Ascending aorta (tissue), 2 donors: Measurements from ENCODE around the gene MPO. TPM values are rescaled to one million over a fixed set of nuclear protein-coding genes. Genes with fewer than 3 reads are reported as not detected.
A peak's percentile ranks its signal among the peaks of the same experiment; 100 is the strongest.

ENCODE experiments used
- DNase-seq, 2 donors: peaks; one replicate each; pipeline ENCODE4 v3.0.0-alpha.2; 2019; ENCODE audit warnings: low spot score in 2 of 2
- H3K27ac ChIP-seq, 2 donors: fragments of 200-600 bp; sonication (generic); one replicate each; pipeline ENCODE4 v1.5.1; 2016 to 2017; ENCODE audit warnings: mild to moderate bottlenecking in 1 of 2
- H3K27me3 ChIP-seq: fragments of 200-600 bp; sonication (generic); one replicate; pipeline ENCODE4 v1.5.1; 2017
- H3K36me3 ChIP-seq, 2 donors: fragments of 200-600 bp; sonication (generic); one replicate each; pipeline ENCODE4 v1.5.1; 2016
- H3K4me1 ChIP-seq, 2 donors: fragments of 200-600 bp; sonication (generic); one replicate each; pipeline ENCODE4 v1.5.1; 2016 to 2017; ENCODE audit warnings: mild to moderate bottlenecking in 1 of 2
- H3K4me3 ChIP-seq, 2 donors: fragments of 200-600 bp; sonication (generic); one replicate each; pipeline ENCODE4 v1.5.1; 2016 to 2017; ENCODE audit warnings: mild to moderate bottlenecking in 1 of 2
- H3K9me3 ChIP-seq, 2 donors: fragments of 200-600 bp; sonication (generic); one replicate each; pipeline ENCODE4 v1.5.1; 2016
- CTCF ChIP-seq, 3 experiments: fragments of 200-600 bp in 2 of 3; fragments of 450-650 bp in 1 of 3; sonication (generic) in 2 of 3; IDR thresholded peaks; one replicate each; pipeline ENCODE4 v1.5.1; 2016 to 2019; ENCODE audit warnings: antibody characterized with exemption in 3 of 3, mild to moderate bottlenecking in 1 of 3, moderate library complexity in 1 of 3
- intact Hi-C: fragments of 100-400 bp; cut with DNase I; formaldehyde crosslinking; loops from one replicate; pipeline ENCODE4 v1.15.1; 2023
- total RNA-seq: library from RNA; depleted of rRNA; stranded (reverse); fragments of >200 nt; gene quantifications from one replicate; pipeline ENCODE4 v1.1.0, GENCODE V29; 2016

MPO gene
- total RNA-seq, 1 donor from 2014 or later: 1.8 TPM

DNA sequence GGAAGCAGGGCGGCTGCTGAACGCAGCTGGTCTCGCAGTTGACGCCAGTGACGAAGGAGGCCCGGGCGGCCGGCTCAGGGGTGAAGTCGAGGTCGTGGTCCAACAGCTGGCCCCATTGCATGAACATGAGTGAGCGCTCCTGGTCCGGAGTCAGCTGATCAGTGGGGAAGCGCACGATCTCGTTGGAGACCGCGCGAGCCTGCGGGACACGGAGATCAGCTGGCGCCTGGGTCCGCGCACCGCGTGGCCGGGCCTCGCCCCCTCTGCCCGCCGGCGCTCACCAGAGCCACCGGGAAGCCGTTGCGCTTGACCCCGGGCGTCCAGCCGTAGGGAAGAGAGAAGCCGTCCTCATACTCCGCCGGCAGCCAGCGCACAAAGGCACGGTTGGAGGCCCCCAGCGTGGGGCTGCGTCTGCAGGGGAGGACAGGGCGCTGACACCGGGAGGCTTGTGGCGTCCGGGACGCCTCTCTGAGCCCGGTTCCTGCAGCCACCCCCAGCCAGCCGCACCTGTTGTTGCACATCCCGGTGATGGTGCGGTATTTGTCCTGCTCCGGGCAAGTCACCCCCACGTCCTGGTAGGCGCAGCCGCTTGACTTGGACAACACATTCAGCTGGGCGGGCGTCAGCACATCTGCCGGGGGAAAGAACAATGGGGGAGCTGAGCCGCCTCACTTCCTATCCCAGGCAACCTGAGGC lies 1.6 kb downstream of the MPO start:
- no peaks in the 10 kb centered on the region for H3K36me3 ChIP-seq
- no peak for DNase-seq
- H3K27ac ChIP-seq: no peak overlapping the region
- H3K9me3 ChIP-seq: no peaks in the 10 kb centered on the region
- no peaks in the 10 kb centered on the region for H3K4me1 ChIP-seq
- intact Hi-C loops: no loop called here
- no peaks in the 10 kb centered on the region for H3K27me3 ChIP-seq
- H3K4me3 ChIP-seq: peak overlapping the region; percentile 47 to 54
- TF ChIP-seq CTCF (IDR thresholded peaks at IDR 0.05): no peak

GRCh38 chr17:58278661-58279015 lies 2.1 kb downstream of the MPO start:
- Histone ChIP-seq H3K4me1 (no peaks in the 10 kb centered on the region), H3K4me3 (peak overlapping the region in 1 of 2 donors; percentile 54), H3K36me3 (no peaks in the 10 kb centered on the region), H3K27me3 (no peaks in the 10 kb centered on the region), H3K27ac (no peak overlapping the region), H3K9me3 (no peaks in the 10 kb centered on the region)
- DNase-seq: no peak
- intact Hi-C loops: no loop called here
- no peak for TF ChIP-seq CTCF (IDR thresholded peaks at IDR 0.05)

GRCh38 chr17:58277802-58278595 lies 2.7 kb downstream of the MPO start:
- intact Hi-C loops: no loop called here
- no peak overlapping the region for H3K27ac ChIP-seq
- H3K27me3 ChIP-seq: no peaks in the 10 kb centered on the region
- H3K4me1 ChIP-seq: no peaks in the 10 kb centered on the region
- H3K4me3 ChIP-seq: no peak overlapping the region
- H3K9me3 ChIP-seq: no peaks in the 10 kb centered on the region
- no peak for TF ChIP-seq CTCF (IDR thresholded peaks at IDR 0.05)
- no peaks in the 10 kb centered on the region for H3K36me3 ChIP-seq
- DNase-seq: no peak

- Histone ChIP-seq H3K9me3 (no peaks in the 10 kb centered on the region), H3K27me3 (no peaks in the 10 kb centered on the region), H3K4me3 (no peak overlapping the region), H3K4me1 (no peaks in the 10 kb centered on the region), H3K27ac (no peak overlapping the region), H3K36me3 (no peaks in the 10 kb centered on the region)
- peak in 1 of 3 experiments; percentile 25 for TF ChIP-seq CTCF (IDR thresholded peaks at IDR 0.05)
- intact Hi-C loops: no loop called here
- DNase-seq: no peak
Observed at GRCh38 chr17:58277107-58277801, 3.5 kb downstream of the MPO start.

- no peak for DNase-seq
- intact Hi-C loops: no loop called here
- Histone ChIP-seq H3K9me3 (no peaks in the 10 kb centered on the region), H3K4me3 (no peak overlapping the region), H3K27ac (no peak overlapping the region), H3K4me1 (no peaks in the 10 kb centered on the region), H3K36me3 (no peaks in the 10 kb centered on the region), H3K27me3 (no peaks in the 10 kb centered on the region)
- no peak for TF ChIP-seq CTCF (IDR thresholded peaks at IDR 0.05)
Observed at GRCh38 chr17:58276423-58276822, 4.3 kb downstream of the MPO start.
